Measurements from ENCODE around the gene ATXN1.

DNA sequence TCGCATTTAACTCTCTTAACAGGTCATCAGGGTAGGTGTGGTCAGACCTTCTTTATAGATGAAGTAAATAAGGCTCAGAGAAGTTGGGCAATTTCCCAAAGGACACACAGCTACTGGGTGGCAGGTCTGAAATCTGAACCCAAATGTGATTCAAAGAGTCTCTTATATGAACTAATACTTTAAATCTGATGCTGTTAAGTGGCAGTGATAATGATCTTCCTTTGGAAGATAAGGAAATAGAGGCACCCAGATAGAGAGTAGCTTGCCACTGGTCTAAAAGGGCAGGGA is 285.8 kb downstream of the ATXN1 start:
- no peak for TF ChIP-seq NBN (conservative IDR thresholded peaks at IDR 0.05)
- TF ChIP-seq CTCF (CRISPR knock-in tag; IDR thresholded peaks at IDR 0.05): no peak
- no peak for TF ChIP-seq FOSL1 (CRISPR knock-in tag; IDR thresholded peaks at IDR 0.05; ENCODE audit: borderline replicate concordance)
- no peak for TF ChIP-seq EP300 (IDR thresholded peaks at IDR 0.05; ENCODE audit: low read depth in 2 of 2, low read length in 2 of 2)
- no peak for TF ChIP-seq EP300 (CRISPR knock-in tag; IDR thresholded peaks at IDR 0.05; ENCODE audit: borderline replicate concordance)
- no peak for TF ChIP-seq POLR2AphosphoS2 (IDR thresholded peaks at IDR 0.05; ENCODE audit: low read depth, low read length)
- TF ChIP-seq ZNF121 (CRISPR knock-in tag; IDR thresholded peaks at IDR 0.05): no peak
- TF ChIP-seq, protein P1, sequence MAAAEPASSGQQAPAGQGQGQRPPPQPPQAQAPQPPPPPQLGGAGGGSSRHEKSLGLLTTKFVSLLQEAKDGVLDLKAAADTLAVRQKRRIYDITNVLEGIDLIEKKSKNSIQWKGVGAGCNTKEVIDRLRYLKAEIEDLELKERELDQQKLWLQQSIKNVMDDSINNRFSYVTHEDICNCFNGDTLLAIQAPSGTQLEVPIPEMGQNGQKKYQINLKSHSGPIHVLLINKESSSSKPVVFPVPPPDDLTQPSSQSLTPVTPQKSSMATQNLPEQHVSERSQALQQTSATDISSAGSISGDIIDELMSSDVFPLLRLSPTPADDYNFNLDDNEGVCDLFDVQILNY (CRISPR knock-in tag; conservative IDR thresholded peaks at IDR 0.05): no peak
- TF ChIP-seq FOXJ3 (CRISPR knock-in tag; IDR thresholded peaks at IDR 0.05; ENCODE audit: borderline replicate concordance): no peak
- no peak for TF ChIP-seq SP1 (IDR thresholded peaks at IDR 0.05)
- TF ChIP-seq SP1 (CRISPR knock-in tag; IDR thresholded peaks at IDR 0.05): no peak
- TF ChIP-seq POLR2A (IDR thresholded peaks at IDR 0.05; ENCODE audit: insufficient read depth in 1 of 2, low read depth in 2 of 2, low read length in 2 of 2): no peak
- no peak for TF ChIP-seq HOXA5 (CRISPR knock-in tag; IDR thresholded peaks at IDR 0.05)
- no peak for TF ChIP-seq ZC3H13 (CRISPR knock-in tag; IDR thresholded peaks at IDR 0.05)
